MM.1S (cell line): Measurements from ENCODE around the gene NOD1.

Experiments
- DNase-seq: peaks from one replicate; pipeline ENCODE4 v3.0.0-alpha.2; 2015
- H2AFZ ChIP-seq: fragments of 300-600 bp; sonication (generic); 2 replicates; pipeline ENCODE4 v1.6.0; 2016; ENCODE audit warnings: antibody characterized with exemption, low read length
- H3F3A ChIP-seq: fragments of 300-600 bp; sonication (generic); 2 replicates; pipeline ENCODE4 v1.6.1; 2016; ENCODE audit warnings: mild to moderate bottlenecking, antibody characterized with exemption, low read length, moderate library complexity, mixed read lengths; ENCODE audit not compliant: insufficient read depth
- H3K27ac ChIP-seq: fragments of 300-600 bp; sonication (generic); 2 replicates; pipeline ENCODE4 v1.5.1; 2016; ENCODE audit warnings: mild to moderate bottlenecking, low read length
- H3K27me3 ChIP-seq: fragments of 300-600 bp; sonication (generic); replicated peaks from 2 replicates; pipeline ENCODE4 v1.6.0; 2016; ENCODE audit warnings: low read length; ENCODE audit not compliant: insufficient read depth
- H3K36me3 ChIP-seq: fragments of 300-600 bp; sonication (generic); replicated peaks from 2 replicates; pipeline ENCODE4 v1.6.1; 2016; ENCODE audit warnings: mild to moderate bottlenecking, low read length, mixed read lengths; ENCODE audit not compliant: insufficient read depth
- H3K4me1 ChIP-seq: fragments of 300-600 bp; sonication (generic); 2 replicates; pipeline ENCODE4 v1.6.1; 2016; ENCODE audit warnings: low read length, mixed read lengths
- H3K4me2 ChIP-seq: fragments of 300-600 bp; sonication (generic); 2 replicates; pipeline ENCODE4 v1.6.0; 2016; ENCODE audit warnings: low read depth, low read length
- H3K4me3 ChIP-seq: fragments of 300-600 bp; sonication (generic); 2 replicates; pipeline ENCODE4 v1.5.1; 2016; ENCODE audit warnings: low read length, mixed read lengths
- H3K79me2 ChIP-seq: fragments of 300-600 bp; sonication (generic); 2 replicates; pipeline ENCODE4 v1.6.1; 2016; ENCODE audit warnings: mixed run types, low read length, mixed read lengths
- H3K9ac ChIP-seq: fragments of 300-600 bp; sonication (generic); 2 replicates; pipeline ENCODE4 v1.6.1; 2016; ENCODE audit warnings: low read length, mixed read lengths
- H3K9me2 ChIP-seq: fragments of 300-600 bp; sonication (generic); replicated peaks from 2 replicates; pipeline ENCODE4 v1.6.1; 2016; ENCODE audit warnings: mild to moderate bottlenecking, low read length, mixed read lengths; ENCODE audit not compliant: insufficient read depth
- H3K9me3 ChIP-seq: fragments of 300-600 bp; sonication (generic); replicated peaks from 2 replicates; pipeline ENCODE4 v1.6.1; 2016; ENCODE audit warnings: mild to moderate bottlenecking, low read length, mixed read lengths; ENCODE audit not compliant: insufficient read depth
- H4K20me1 ChIP-seq: fragments of 300-600 bp; sonication (generic); 2 replicates; pipeline ENCODE4 v1.6.1; 2016; ENCODE audit warnings: mild to moderate bottlenecking, low read length, moderate library complexity, mixed read lengths; ENCODE audit not compliant: insufficient read depth
- CTCF ChIP-seq: fragments of 300-600 bp; sonication (generic); IDR thresholded peaks from 2 replicates; pipeline ENCODE4 v1.5.1; 2016; ENCODE audit warnings: antibody characterized with exemption, low read length, mixed read lengths
- EZH2 ChIP-seq: fragments of 300-600 bp; sonication (generic); optimal IDR thresholded peaks from 2 replicates; pipeline ENCODE3; 2017; ENCODE audit warnings: low read depth, mild to moderate bottlenecking, antibody characterized with exemption, low read length, mixed read lengths
- EZH2phosphoT487 ChIP-seq: fragments of 300-600 bp; sonication (generic); IDR thresholded peaks from 2 replicates; pipeline ENCODE4 v1.6.1; 2018; ENCODE audit warnings: antibody characterized with exemption, low read length

Gene NOD1

DNA sequence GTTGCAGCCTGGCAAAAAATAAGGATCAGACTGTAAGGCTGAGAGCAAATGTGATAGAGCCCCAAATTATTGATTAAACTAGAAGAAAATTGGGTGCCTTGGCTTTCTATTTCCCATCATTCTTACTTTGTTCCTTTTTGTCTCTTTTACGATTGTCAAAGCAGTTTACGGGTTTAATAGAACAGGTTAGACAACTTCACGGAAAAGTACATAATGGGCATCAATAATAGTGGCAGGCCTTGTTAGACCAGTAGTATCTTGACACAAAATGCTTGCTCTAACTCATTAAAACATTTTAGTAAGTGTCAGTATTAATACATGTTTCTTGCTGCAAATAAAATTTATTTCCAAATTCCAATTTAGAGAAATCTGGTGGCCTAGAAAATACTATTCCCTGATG is 40.5 kb upstream of the NOD1 start:
- no peaks in the 10 kb centered on the region for H3K79me2 ChIP-seq
- H3K4me3 ChIP-seq = no peak overlapping the region
- no peak overlapping the region for H3K4me2 ChIP-seq
- peaks cover 3% of the 10 kb centered on the region; the same call in 1 of the 2 replicates for H3F3A ChIP-seq
- no peak for DNase-seq
- H2AFZ ChIP-seq = no peak overlapping the region
- H3K27me3 ChIP-seq = no peaks in the 10 kb centered on the region
- no peaks in the 10 kb centered on the region for H3K36me3 ChIP-seq
- no peak for TF ChIP-seq EZH2phosphoT487
- TF ChIP-seq CTCF = no peak
- no peak for TF ChIP-seq EZH2
- H3K4me1 ChIP-seq = no peaks in the 10 kb centered on the region
- H3K9ac ChIP-seq = no peak overlapping the region
- H3K27ac ChIP-seq = no peak overlapping the region
- no peaks in the 10 kb centered on the region for H3K9me2 ChIP-seq
- H4K20me1 ChIP-seq = no peaks in the 10 kb centered on the region
- H3K9me3 ChIP-seq = no peaks in the 10 kb centered on the region

GRCh38 chr7:30515761-30516160 is 37.2 kb upstream of the NOD1 start:
- DNase-seq = no peak

DNA sequence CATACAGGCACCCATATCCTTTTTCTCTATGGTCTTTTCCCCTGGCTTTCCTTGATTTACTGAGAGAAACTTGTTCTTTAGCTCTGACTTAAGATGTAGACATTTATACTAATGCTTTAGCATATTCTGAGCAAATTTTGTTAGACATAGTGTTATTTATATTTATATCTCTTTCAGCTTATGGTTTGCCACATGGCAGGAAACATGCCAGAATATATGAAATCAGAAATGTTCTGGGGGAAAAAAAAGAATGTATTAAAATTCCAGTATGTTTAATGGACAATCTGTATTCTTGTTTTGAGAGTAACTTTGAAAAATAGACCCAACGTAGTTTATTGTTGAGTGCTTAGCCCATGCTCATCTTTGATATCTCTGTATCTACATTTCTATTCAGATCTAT is 36.2 kb upstream of the NOD1 start:
- Histone ChIP-seq H3K27me3 (no peaks in the 10 kb centered on the region), H3K9me2 (no peaks in the 10 kb centered on the region), H3K4me1 (no peaks in the 10 kb centered on the region), H3K9ac (no peak overlapping the region), H2AFZ (no peak overlapping the region), H3K9me3 (no peaks in the 10 kb centered on the region), H4K20me1 (no peaks in the 10 kb centered on the region), H3K4me3 (no peak overlapping the region), H3K36me3 (no peaks in the 10 kb centered on the region), H3K4me2 (no peak overlapping the region), H3K27ac (no peak overlapping the region), H3K79me2 (no peaks in the 10 kb centered on the region), H3F3A (no peaks in the 10 kb centered on the region)
- DNase-seq = no peak
- no peak for TF ChIP-seq EZH2phosphoT487

More at GRCh38 chr7:30515761-30516160, 37.2 kb upstream of the NOD1 start:
- H3K9me2 ChIP-seq = no peaks in the 10 kb centered on the region
- no peak overlapping the region for H3K27ac ChIP-seq
- no peak overlapping the region for H3K9ac ChIP-seq
- peaks cover 3% of the 10 kb centered on the region; the same call in 1 of the 2 replicates for H3F3A ChIP-seq
- H4K20me1 ChIP-seq = no peaks in the 10 kb centered on the region
- no peaks in the 10 kb centered on the region for H3K36me3 ChIP-seq
- H3K4me3 ChIP-seq = no peak overlapping the region
- H3K4me2 ChIP-seq = no peak overlapping the region
- H3K79me2 ChIP-seq = no peaks in the 10 kb centered on the region
- TF ChIP-seq CTCF (no peak), EZH2 (no peak), EZH2phosphoT487 (no peak)
- no peaks in the 10 kb centered on the region for H3K9me3 ChIP-seq
- no peak overlapping the region for H2AFZ ChIP-seq
- no peaks in the 10 kb centered on the region for H3K27me3 ChIP-seq
- no peaks in the 10 kb centered on the region for H3K4me1 ChIP-seq

GRCh38 chr7:30514177-30514576 is 35.6 kb upstream of the NOD1 start:
- no peak overlapping the region for H3K27ac ChIP-seq
- no peak overlapping the region for H3K9ac ChIP-seq
- H4K20me1 ChIP-seq = no peaks in the 10 kb centered on the region
- H3K9me2 ChIP-seq = no peaks in the 10 kb centered on the region
- no peaks in the 10 kb centered on the region for H3K9me3 ChIP-seq
- no peak overlapping the region for H3K4me2 ChIP-seq
- no peak overlapping the region for H2AFZ ChIP-seq
- no peak overlapping the region for H3K4me3 ChIP-seq
- no peak for DNase-seq
- TF ChIP-seq CTCF = no peak
- no peak for TF ChIP-seq EZH2phosphoT487
- TF ChIP-seq EZH2 = no peak
- no peaks in the 10 kb centered on the region for H3F3A ChIP-seq
- no peaks in the 10 kb centered on the region for H3K36me3 ChIP-seq
- H3K27me3 ChIP-seq = no peaks in the 10 kb centered on the region
- H3K79me2 ChIP-seq = no peaks in the 10 kb centered on the region
- H3K4me1 ChIP-seq = no peaks in the 10 kb centered on the region
